HFFc6 (cell line): ENCODE measurements around the gene CLCNKA. TPM values are rescaled to one million over a fixed set of nuclear protein-coding genes. Genes with fewer than 3 reads are reported as not detected.

Experiments
- DNase-seq: peaks from one replicate; pipeline ENCODE4 v3.0.0-alpha.2; 2018
- H3K27ac Mint-ChIP-seq: 2 replicates; pipeline ENCODE4 v1.8.0; 2020; ENCODE audit warnings: mild to moderate bottlenecking, mixed read lengths
- H3K27me3 Mint-ChIP-seq: 2 replicates; pipeline ENCODE4 v1.8.0; 2021; ENCODE audit warnings: mild to moderate bottlenecking, moderate library complexity, mixed read lengths; ENCODE audit not compliant: insufficient read depth
- H3K36me3 Mint-ChIP-seq: 2 replicates; pipeline ENCODE4 v1.8.0; 2021; ENCODE audit warnings: low read depth, mixed read lengths
- H3K4me1 Mint-ChIP-seq: 2 replicates; pipeline ENCODE4 v1.8.0; 2020; ENCODE audit warnings: low read depth, mixed read lengths
- H3K4me3 Mint-ChIP-seq: 2 replicates; pipeline ENCODE4 v1.8.0; 2020; ENCODE audit warnings: mild to moderate bottlenecking, moderate library complexity, mixed read lengths
- H3K9me3 Mint-ChIP-seq: 2 replicates; pipeline ENCODE4 v1.8.0; 2020; ENCODE audit warnings: mild to moderate bottlenecking, mixed read lengths
- total RNA-seq, 6 experiments: library from RNA; stranded (reverse); fragmentation: NEBNext Ultra II Directional; extraction: Animal tissue kit (Norgen Biotek cat#: 25700); gene quantifications; 2 replicates in 1 of 6; 3 replicates in 5 of 6; pipeline ENCODE4 v1.2.3, GENCODE V29; 2021
- TF ChIP-seq, protein P1 (sequence below): fragments of 200-600 bp; sonication (generic); IDR thresholded peaks from 2 replicates; pipeline ENCODE4 v1.5.0; 2021; ENCODE audit warnings: antibody characterized with exemption, mild to moderate bottlenecking

CLCNKA gene
- total RNA-seq, 6 experiments from 2014 or later = not detected

DNA sequence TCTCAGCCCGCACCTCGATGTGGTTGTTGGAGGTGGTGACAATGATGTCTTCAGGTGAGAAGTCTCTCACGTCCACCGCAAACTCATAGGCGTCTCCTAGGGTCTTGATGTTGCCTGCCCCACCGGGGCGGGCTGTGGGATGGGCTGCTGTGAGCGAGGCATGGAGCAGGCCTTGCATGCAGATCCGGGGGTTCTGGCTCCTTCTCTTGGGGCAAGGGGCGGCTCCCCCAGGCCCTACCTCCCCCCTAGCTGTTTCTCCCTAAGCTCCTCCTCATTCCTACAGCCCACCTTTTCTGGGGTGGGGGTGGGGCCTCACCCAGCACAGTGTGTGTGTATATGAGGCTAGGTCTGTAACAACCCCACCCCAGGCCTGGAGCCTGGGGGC, 4.8 kb upstream of the CLCNKA start:
- peaks cover 5% of the 10 kb centered on the region for H3K27me3 Mint-ChIP-seq

DNA sequence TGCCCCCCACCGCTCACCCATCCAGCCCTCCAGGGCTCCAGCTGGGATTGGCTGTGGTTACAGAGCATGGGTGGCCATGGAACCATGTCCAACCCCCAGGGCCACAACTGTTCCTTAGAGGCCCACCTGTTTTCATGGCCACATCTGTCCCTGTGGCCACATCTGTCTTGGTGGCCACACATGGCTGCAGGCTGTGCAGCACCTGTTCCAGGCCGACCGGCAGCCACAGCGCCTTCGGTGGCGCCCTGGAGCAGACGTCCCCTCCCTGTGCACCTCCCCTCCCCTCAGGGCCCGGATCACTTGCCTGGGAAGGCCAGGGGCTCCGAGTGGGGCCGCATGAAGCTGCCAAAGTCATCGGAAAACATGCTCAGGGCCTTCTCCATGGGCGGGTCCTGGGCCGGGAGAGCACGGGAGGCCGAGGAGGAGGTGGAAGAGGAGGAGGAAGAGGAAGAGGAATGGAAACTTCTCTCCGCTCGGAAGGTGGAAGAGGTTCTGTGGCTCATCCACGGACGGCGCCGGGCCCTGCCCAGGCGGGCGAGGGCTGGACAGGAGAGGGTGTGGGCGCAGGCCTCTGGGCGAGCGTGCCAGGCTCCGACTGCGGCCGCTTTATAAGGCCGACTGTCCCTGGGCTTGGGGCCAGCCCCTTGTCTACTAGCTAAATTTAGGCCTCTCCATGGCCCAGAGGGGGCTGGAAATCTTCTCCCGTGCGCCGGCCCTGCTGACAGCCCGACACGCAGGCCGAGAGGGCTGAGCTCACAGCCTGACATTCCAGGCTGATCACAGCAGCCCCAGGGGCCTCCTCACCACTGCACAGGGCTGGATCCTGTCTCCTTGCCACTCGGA, 4.2 kb upstream of the CLCNKA start, which contains the start of gene HSPB7:
HSPB7 (minus strand) TSS at position 583 of the 843 bp plus-strand sequence; CDS start at position 503, 80 bp downstream.
- peak within 1 kb of the TSS; percentile 55 for H3K4me3 Mint-ChIP-seq
- no peaks in the 10 kb centered on the region for H3K9me3 Mint-ChIP-seq
- peaks cover 57% of the 10 kb centered on the region for H3K4me1 Mint-ChIP-seq

More for the DNA sequence above, 4.8 kb upstream of the CLCNKA start:
- Mint-ChIP-seq H3K36me3 (no peaks in the 10 kb centered on the region), H3K4me3 (0 out of 2 replicates have a peak overlapping the region, but pooled peaks have one; percentile 55), H3K27ac (no peak overlapping the region), H3K4me1 (peaks cover 62% of the 10 kb centered on the region), H3K9me3 (no peaks in the 10 kb centered on the region)
- no peak for DNase-seq
- TF ChIP-seq, protein P1, sequence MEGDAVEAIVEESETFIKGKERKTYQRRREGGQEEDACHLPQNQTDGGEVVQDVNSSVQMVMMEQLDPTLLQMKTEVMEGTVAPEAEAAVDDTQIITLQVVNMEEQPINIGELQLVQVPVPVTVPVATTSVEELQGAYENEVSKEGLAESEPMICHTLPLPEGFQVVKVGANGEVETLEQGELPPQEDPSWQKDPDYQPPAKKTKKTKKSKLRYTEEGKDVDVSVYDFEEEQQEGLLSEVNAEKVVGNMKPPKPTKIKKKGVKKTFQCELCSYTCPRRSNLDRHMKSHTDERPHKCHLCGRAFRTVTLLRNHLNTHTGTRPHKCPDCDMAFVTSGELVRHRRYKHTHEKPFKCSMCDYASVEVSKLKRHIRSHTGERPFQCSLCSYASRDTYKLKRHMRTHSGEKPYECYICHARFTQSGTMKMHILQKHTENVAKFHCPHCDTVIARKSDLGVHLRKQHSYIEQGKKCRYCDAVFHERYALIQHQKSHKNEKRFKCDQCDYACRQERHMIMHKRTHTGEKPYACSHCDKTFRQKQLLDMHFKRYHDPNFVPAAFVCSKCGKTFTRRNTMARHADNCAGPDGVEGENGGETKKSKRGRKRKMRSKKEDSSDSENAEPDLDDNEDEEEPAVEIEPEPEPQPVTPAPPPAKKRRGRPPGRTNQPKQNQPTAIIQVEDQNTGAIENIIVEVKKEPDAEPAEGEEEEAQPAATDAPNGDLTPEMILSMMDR = no peak

DNA sequence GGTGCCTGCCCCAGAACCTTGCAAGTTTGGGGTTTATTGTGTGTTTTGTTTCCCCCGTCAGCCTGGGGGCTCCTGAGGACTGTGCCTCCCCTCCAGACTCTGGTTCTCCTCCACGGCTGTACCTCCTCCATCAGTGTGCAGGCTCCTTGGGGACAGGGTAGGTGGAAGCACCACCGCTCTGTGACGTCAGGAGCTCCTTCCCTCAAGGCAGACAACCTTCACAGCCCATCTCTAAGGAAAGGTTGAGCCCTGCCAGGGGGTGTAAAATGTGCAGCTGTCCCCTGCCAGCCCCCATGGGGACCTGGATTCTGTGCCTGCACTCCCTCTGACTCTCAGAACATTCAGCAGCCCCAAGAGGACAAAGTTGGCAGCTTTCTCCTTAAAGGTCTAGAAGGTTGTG, 3.5 kb upstream of the CLCNKA start:
- H3K9me3 Mint-ChIP-seq = no peaks in the 10 kb centered on the region
- H3K27me3 Mint-ChIP-seq = peaks cover 1% of the 10 kb centered on the region
- H3K4me1 Mint-ChIP-seq = peaks cover 55% of the 10 kb centered on the region
- H3K4me3 Mint-ChIP-seq = peak overlapping the region; percentile 55
- TF ChIP-seq, protein P1 = no peak
- no peak for DNase-seq
- H3K36me3 Mint-ChIP-seq = no peaks in the 10 kb centered on the region
- H3K27ac Mint-ChIP-seq = peak overlapping the region; percentile 73

More for the DNA sequence above, 4.2 kb upstream of the CLCNKA start, which contains the start of gene HSPB7:
- Mint-ChIP-seq H3K36me3 (no peaks in the 10 kb centered on the region), H3K27ac (peak within 1 kb of the TSS; percentile 73), H3K27me3 (peaks cover 1% of the 10 kb centered on the region)
- peak; percentile 73 for DNase-seq
- TF ChIP-seq, protein P1 = peak; percentile 14; the same call in 1 of the 2 replicates

DNA sequence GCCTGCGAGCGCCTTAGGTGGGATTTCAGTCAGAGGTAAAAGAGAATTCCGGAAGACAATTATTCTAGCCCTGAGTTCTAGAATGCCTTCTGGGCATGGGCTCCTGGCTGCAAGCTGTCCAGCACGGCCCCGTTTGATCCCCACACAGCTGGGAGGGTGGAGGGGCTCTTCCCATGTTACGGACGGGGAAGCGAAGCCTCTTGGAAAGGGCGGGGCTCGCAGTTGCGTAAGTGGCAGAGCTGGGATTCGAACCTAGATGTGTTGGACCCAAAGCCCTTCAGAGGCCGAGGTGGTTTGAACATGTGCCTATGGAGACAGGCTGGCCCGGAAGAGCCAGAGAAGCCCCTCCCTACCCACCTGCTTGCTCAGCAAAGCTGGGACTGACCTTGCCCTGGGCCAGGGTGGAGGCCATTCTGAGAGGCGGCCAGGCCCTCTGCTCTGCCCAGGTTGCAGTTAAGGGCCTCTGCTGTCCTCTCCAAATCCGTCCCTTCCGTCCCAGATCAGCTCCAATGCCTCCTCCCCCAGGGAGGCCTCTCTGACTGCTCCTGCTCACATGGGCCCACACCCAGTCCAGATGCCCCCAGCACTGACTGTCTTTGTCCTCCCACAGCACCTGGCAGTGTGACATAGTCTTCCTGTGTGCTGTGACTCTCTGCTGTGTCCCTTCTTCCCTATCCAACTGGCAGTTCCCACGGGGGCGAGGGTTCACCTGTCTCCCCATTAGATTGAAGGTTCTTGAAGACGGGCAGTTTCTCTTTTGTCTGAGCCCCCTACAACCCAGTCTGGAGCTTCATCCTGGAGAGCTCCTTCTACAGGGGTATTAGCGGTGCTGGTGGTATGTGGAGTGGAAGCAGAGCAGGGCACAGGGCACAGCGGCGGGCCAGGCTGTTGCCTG, 2.8 kb upstream of the CLCNKA start:
- Mint-ChIP-seq H3K9me3 (no peaks in the 10 kb centered on the region), H3K27ac (peak overlapping the region; percentile 73), H3K4me3 (peak overlapping the region; percentile 55; the same call in 1 of the 2 replicates), H3K27me3 (peaks cover 1% of the 10 kb centered on the region), H3K36me3 (no peaks in the 10 kb centered on the region), H3K4me1 (peaks cover 49% of the 10 kb centered on the region)
- TF ChIP-seq, protein P1 = no peak
- no peak for DNase-seq

DNA sequence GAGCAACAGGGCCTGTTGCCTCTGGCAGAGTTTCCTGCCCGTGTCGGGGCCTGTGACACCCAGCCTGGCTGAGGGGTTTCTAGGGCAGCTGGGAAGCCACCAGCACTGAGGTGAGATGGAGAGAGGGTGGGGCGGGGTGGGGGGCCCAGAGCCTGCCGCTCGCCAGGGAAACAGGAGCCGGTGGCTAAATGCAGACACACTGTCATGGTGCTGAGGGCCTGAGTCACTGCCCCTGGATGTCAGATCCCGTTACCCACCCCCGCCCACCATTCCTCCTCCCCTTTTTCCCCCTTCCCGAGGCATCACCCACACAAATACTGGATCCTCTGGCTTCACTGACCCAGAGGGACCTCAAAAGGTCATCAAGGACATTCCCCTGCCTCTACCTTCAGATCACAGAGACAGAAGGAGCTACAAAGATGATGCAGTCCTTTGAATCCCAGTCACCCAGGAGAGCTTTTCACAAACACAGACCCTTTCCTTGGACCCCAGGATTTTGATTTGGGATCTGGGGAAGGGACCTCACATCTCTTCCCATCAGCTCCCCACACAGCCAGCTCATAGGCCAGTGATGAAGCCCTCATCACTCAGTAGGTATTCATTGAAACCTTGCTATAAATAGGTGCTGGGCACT, 2.1 kb upstream of the CLCNKA start:
- peak; percentile 13 for DNase-seq
- no peaks in the 10 kb centered on the region for H3K9me3 Mint-ChIP-seq
- peaks cover 1% of the 10 kb centered on the region for H3K27me3 Mint-ChIP-seq
- H3K4me3 Mint-ChIP-seq = peak overlapping the region; percentile 43
- peak overlapping the region; percentile 73 for H3K27ac Mint-ChIP-seq
- H3K36me3 Mint-ChIP-seq = no peaks in the 10 kb centered on the region
- TF ChIP-seq, protein P1 = no peak
- H3K4me1 Mint-ChIP-seq = peaks cover 42% of the 10 kb centered on the region
